Neural progenitor cell (in vitro differentiated cells): Measurements from ENCODE around the gene FBXW11. TPM values are rescaled to one million over a fixed set of nuclear protein-coding genes. Genes with fewer than 3 reads are reported as not detected.

Experiments used
- DNase-seq: peaks from one replicate; pipeline ENCODE4 v3.0.0-alpha.2; 2016; ENCODE audit warnings: low spot score
- H2AFZ ChIP-seq: fragments of 200-600 bp; sonication (generic); replicated peaks from 2 replicates; pipeline ENCODE4 v1.6.1; 2016; ENCODE audit warnings: antibody characterized with exemption
- H3F3A ChIP-seq: fragments of 200-600 bp; sonication (generic); 2 replicates; pipeline ENCODE4 v1.6.1; 2016; ENCODE audit warnings: antibody characterized with exemption, low read depth
- H3K27ac ChIP-seq: fragments of 200-600 bp; sonication (generic); 2 replicates; pipeline ENCODE4 v1.5.1; 2016; ENCODE audit warnings: mild to moderate bottlenecking
- H3K27me3 ChIP-seq: fragments of 200-600 bp; sonication (generic); 2 replicates; pipeline ENCODE4 v1.6.1; 2016; ENCODE audit warnings: mild to moderate bottlenecking, moderate library complexity
- H3K36me3 ChIP-seq: fragments of 200-600 bp; sonication (generic); 2 replicates; pipeline ENCODE4 v1.5.1; 2016
- H3K4me1 ChIP-seq: fragments of 200-600 bp; sonication (generic); 2 replicates; pipeline ENCODE4 v1.6.1; 2016; ENCODE audit warnings: mixed run types
- H3K4me2 ChIP-seq: fragments of 200-600 bp; sonication (generic); 2 replicates; pipeline ENCODE4 v1.6.1; 2016
- H3K4me3 ChIP-seq: fragments of 200-600 bp; sonication (generic); 2 replicates; pipeline ENCODE4 v1.5.1; 2016
- H3K79me2 ChIP-seq: fragments of 200-600 bp; sonication (generic); 2 replicates; pipeline ENCODE4 v1.6.1; 2016; ENCODE audit warnings: low read depth
- H3K9ac ChIP-seq: fragments of 200-600 bp; sonication (generic); 2 replicates; pipeline ENCODE4 v1.6.1; 2016
- H3K9me3 ChIP-seq: fragments of 200-600 bp; sonication (generic); 2 replicates; pipeline ENCODE4 v1.5.1; 2016; ENCODE audit warnings: low read depth
- H4K20me1 ChIP-seq: fragments of 200-600 bp; sonication (generic); 2 replicates; pipeline ENCODE4 v1.6.1; 2016; ENCODE audit warnings: low read depth
- H3K27ac Mint-ChIP-seq: 3 replicates; pipeline ENCODE4 v1.8.0; 2021; ENCODE audit warnings: mixed read lengths
- H3K27me3 Mint-ChIP-seq: 2 replicates; pipeline ENCODE4 v1.8.0; 2022; ENCODE audit warnings: low read depth, mild to moderate bottlenecking, inconsistent platforms, moderate library complexity, mixed read lengths; ENCODE audit not compliant: insufficient read depth
- H3K36me3 Mint-ChIP-seq: 3 replicates; pipeline ENCODE4 v1.8.0; 2021; ENCODE audit warnings: mixed read lengths
- H3K4me1 Mint-ChIP-seq: 3 replicates; pipeline ENCODE4 v1.8.0; 2021; ENCODE audit warnings: mixed read lengths
- H3K4me3 Mint-ChIP-seq: 3 replicates; pipeline ENCODE4 v1.8.0; 2021; ENCODE audit warnings: mild to moderate bottlenecking, moderate library complexity, mixed read lengths
- H3K9me3 Mint-ChIP-seq: 3 replicates; pipeline ENCODE4 v1.8.0; 2020; ENCODE audit warnings: mixed read lengths
- EZH2 ChIP-seq: fragments of 200-600 bp; sonication (generic); IDR thresholded peaks from 2 replicates; pipeline ENCODE4 v1.6.1; 2017; ENCODE audit warnings: antibody characterized with exemption, mild to moderate bottlenecking, moderate library complexity
- EZH2phosphoT487 ChIP-seq: fragments of 200-600 bp; sonication (generic); IDR thresholded peaks from 2 replicates; pipeline ENCODE4 v1.6.1; 2017; ENCODE audit warnings: antibody characterized with exemption
- total RNA-seq: library from RNA; depleted of rRNA; stranded (reverse); fragments of >200 nt; gene quantifications from 2 replicates; pipeline ENCODE4 v1.2.3, GENCODE V29; 2015; ENCODE audit warnings: low replicate concordance
- TF ChIP-seq, protein P1 (sequence below): fragments of 200-600 bp; sonication (generic); IDR thresholded peaks from 2 replicates; pipeline ENCODE4 v1.5.1; 2017; ENCODE audit warnings: antibody characterized with exemption, mild to moderate bottlenecking

The FBXW11 gene
- total RNA-seq, 1 donor from 2014 or later, result 79.1 TPM

DNA sequence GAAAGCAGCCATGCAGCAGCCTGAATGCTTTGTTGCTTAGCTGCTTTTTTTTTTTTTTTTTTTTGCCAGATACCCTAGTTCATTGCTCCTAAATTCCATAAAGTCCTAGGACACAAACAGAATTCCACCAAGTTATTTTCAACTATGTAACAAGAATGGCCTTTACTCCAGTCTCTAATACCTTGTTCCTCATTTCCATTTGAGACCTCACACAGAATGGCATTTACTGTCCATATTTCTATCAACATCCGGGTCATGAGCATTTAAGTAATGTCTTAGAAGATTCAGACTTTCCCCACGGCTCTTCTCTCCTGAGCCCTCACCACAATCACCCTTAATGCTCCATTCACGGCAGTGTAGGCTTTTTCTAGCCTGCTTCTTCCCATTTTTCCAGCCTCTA, 31.7 kb upstream of the FBXW11 start:
- no peak overlapping the region for H3K27ac ChIP-seq
- no peak overlapping the region for H3K4me3 ChIP-seq
- H3K79me2 ChIP-seq, result no peaks in the 10 kb centered on the region
- H2AFZ ChIP-seq, result no peak overlapping the region
- Mint-ChIP-seq H3K4me1 (no peaks in the 10 kb centered on the region), H3K27ac (no peak overlapping the region), H3K27me3 (peaks cover 6% of the 10 kb centered on the region), H3K9me3 (peaks cover 2% of the 10 kb centered on the region), H3K4me3 (no peak overlapping the region), H3K36me3 (no peaks in the 10 kb centered on the region)
- no peak for DNase-seq
- no peaks in the 10 kb centered on the region for H3K9me3 ChIP-seq
- TF ChIP-seq EZH2, result no peak
- TF ChIP-seq EZH2phosphoT487, result no peak
- TF ChIP-seq, protein P1, sequence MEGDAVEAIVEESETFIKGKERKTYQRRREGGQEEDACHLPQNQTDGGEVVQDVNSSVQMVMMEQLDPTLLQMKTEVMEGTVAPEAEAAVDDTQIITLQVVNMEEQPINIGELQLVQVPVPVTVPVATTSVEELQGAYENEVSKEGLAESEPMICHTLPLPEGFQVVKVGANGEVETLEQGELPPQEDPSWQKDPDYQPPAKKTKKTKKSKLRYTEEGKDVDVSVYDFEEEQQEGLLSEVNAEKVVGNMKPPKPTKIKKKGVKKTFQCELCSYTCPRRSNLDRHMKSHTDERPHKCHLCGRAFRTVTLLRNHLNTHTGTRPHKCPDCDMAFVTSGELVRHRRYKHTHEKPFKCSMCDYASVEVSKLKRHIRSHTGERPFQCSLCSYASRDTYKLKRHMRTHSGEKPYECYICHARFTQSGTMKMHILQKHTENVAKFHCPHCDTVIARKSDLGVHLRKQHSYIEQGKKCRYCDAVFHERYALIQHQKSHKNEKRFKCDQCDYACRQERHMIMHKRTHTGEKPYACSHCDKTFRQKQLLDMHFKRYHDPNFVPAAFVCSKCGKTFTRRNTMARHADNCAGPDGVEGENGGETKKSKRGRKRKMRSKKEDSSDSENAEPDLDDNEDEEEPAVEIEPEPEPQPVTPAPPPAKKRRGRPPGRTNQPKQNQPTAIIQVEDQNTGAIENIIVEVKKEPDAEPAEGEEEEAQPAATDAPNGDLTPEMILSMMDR, result no peak
- H3F3A ChIP-seq, result no peaks in the 10 kb centered on the region
- H4K20me1 ChIP-seq, result no peaks in the 10 kb centered on the region
- no peaks in the 10 kb centered on the region for H3K27me3 ChIP-seq
- no peaks in the 10 kb centered on the region for H3K4me1 ChIP-seq
- H3K9ac ChIP-seq, result no peak overlapping the region
- H3K36me3 ChIP-seq, result no peaks in the 10 kb centered on the region
- no peak overlapping the region for H3K4me2 ChIP-seq

DNA sequence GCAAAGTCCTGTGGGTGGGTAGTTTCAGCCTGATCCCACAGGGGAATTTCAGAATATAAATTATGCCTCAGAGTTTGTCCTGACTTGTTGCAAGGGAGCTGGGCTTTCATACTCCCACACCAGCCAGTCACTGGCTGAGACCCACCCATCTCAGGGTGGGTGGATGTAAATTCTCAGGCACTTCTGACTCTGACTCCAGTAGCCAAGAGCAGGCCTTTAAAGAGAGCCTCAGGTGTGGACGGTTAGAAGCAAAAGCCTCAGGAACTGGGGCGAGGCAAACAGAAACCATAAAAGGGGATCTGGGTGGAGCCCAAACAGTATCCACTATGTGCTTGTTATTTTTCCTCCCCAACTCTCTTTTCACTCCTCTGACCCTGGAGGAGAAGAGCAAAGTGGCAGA, 28.6 kb upstream of the FBXW11 start:
- Histone ChIP-seq H3K9me3 (no peaks in the 10 kb centered on the region), H3K4me3 (no peak overlapping the region), H3K4me1 (no peaks in the 10 kb centered on the region), H3K9ac (no peak overlapping the region), H2AFZ (no peak overlapping the region), H4K20me1 (no peaks in the 10 kb centered on the region), H3K27ac (no peak overlapping the region), H3K27me3 (no peaks in the 10 kb centered on the region), H3K4me2 (no peak overlapping the region), H3F3A (no peaks in the 10 kb centered on the region), H3K36me3 (no peaks in the 10 kb centered on the region), H3K79me2 (no peaks in the 10 kb centered on the region)
- peaks cover 7% of the 10 kb centered on the region for H3K27me3 Mint-ChIP-seq
- peaks cover 22% of the 10 kb centered on the region for H3K9me3 Mint-ChIP-seq
- H3K27ac Mint-ChIP-seq, result no peak overlapping the region
- H3K4me1 Mint-ChIP-seq, result no peaks in the 10 kb centered on the region
- no peak overlapping the region for H3K4me3 Mint-ChIP-seq
- no peak for DNase-seq
- TF ChIP-seq EZH2phosphoT487 (no peak), EZH2 (no peak)
- TF ChIP-seq, protein P1, result no peak
- peaks cover 4% of the 10 kb centered on the region for H3K36me3 Mint-ChIP-seq

DNA sequence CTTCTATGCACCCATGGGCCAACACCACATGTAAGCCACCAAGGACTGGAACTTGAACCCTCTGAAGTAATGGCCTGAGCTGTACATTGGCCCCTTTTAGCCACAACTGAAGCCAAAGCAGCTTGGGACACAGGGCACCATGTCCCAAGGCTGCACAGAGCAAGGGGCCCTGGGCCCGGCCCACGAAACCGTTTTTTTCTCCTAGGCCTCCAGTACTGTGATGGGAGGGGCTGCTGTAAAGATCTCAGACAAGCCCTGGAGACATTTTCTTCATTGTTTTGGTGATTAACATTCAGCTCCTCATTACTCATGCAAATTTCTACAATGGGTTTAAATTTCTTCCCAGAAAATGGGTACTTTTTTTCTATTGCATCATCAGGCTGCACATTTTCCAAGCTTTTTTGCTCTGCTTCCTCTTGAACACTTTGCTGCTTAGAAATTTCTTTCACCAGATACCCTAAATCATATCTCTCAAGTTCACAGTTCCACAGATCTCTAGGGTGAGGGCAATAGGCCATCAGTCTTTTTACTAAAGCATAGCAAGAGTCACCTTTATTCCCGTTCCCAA, 25.5 kb upstream of the FBXW11 start:
- H3K4me1 Mint-ChIP-seq, result no peaks in the 10 kb centered on the region
- Histone ChIP-seq H2AFZ (no peak overlapping the region), H3K9me3 (no peaks in the 10 kb centered on the region), H3K4me2 (no peak overlapping the region), H3K27me3 (no peaks in the 10 kb centered on the region), H3F3A (no peaks in the 10 kb centered on the region), H3K27ac (no peak overlapping the region), H3K79me2 (no peaks in the 10 kb centered on the region), H3K9ac (no peak overlapping the region), H3K36me3 (no peaks in the 10 kb centered on the region), H4K20me1 (no peaks in the 10 kb centered on the region), H3K4me1 (no peaks in the 10 kb centered on the region), H3K4me3 (no peak overlapping the region)
- peaks cover 4% of the 10 kb centered on the region for H3K36me3 Mint-ChIP-seq
- no peak for TF ChIP-seq EZH2
- TF ChIP-seq, protein P1, result no peak
- no peak for TF ChIP-seq EZH2phosphoT487
- H3K4me3 Mint-ChIP-seq, result no peak overlapping the region
- H3K9me3 Mint-ChIP-seq, result peaks cover 22% of the 10 kb centered on the region
- no peak for DNase-seq
- H3K27ac Mint-ChIP-seq, result no peak overlapping the region
- peaks cover 4% of the 10 kb centered on the region for H3K27me3 Mint-ChIP-seq
